HUES64 (cell line): ENCODE data around the gene CDC34.

ENCODE experiments used
- H3K27ac ChIP-seq: 2 replicates; pipeline ENCODE4 v1.7.0; 2013; ENCODE audit warnings: low read depth, low read length, inconsistent platforms
- H3K27me3 ChIP-seq: 2 replicates; pipeline ENCODE4 v1.6.1; 2013; ENCODE audit warnings: mild to moderate bottlenecking, low read length; ENCODE audit not compliant: insufficient read depth
- H3K36me3 ChIP-seq: 2 replicates; pipeline ENCODE4 v1.6.1; 2013; ENCODE audit warnings: mild to moderate bottlenecking, low read length; ENCODE audit not compliant: insufficient read depth
- H3K4me1 ChIP-seq: 2 replicates; pipeline ENCODE4 v1.6.1; 2013; ENCODE audit warnings: mild to moderate bottlenecking, low read length, moderate library complexity; ENCODE audit not compliant: insufficient read depth
- H3K4me3 ChIP-seq: 2 replicates; pipeline ENCODE4 v1.5.1; 2013; ENCODE audit warnings: mild to moderate bottlenecking, low read length, moderate library complexity
- H3K9ac ChIP-seq: 2 replicates; pipeline ENCODE4 v1.6.1; 2013; ENCODE audit warnings: mild to moderate bottlenecking, low read depth, low read length
- H3K9me3 ChIP-seq: 2 replicates; pipeline ENCODE4 v1.6.1; 2013; ENCODE audit warnings: low read depth, low read length; ENCODE audit not compliant: insufficient read depth
- WGBS: fragments of 150-250, 120-280 bp; methylation state at CpG from one replicate; pipeline ENCODE4 v1.1.7; 2013; ENCODE audit warnings: missing lambda C conversion rate; 5-methylcytosine and 5-hydroxymethylcytosine counted together

Gene CDC34

DNA sequence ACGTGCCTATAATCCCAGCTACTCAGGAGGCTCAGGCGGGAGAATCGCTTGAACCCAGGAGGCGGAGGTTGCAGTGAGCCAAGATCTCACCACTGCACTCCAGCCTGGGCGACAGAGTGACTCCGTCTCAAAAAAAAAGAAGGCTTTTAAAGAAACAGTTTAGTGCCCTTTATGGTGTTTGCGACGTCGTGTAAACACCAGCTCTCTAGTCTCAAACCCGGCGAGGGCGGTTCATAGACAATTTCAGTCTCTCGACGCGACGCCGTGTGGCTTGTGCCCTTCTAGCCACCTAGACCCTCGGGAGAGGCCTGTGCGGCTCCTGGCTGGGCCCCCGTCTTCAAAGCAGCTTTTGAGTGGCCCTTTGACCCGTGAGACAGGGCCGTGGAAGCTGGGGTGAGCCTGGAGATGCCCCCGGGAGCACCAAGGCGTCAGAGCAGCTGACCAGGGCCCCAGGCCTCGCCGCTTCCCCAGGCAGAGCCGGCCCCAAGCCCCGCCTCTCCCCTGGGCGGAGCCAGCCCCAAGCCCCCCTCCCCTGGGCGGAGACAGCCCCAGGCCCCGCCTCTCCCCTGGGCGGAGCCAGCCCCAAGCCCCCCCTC lies 40.3 kb upstream of the CDC34 start:
- no peaks in the 10 kb centered on the region for H3K36me3 ChIP-seq
- H3K4me1 ChIP-seq, result no peaks in the 10 kb centered on the region; the same call in 1 of the 2 replicates
- 86% methylated on average over 29 of the region's 32 CpGs for WGBS
- no peak overlapping the region for H3K9ac ChIP-seq
- peaks cover 3% of the 10 kb centered on the region for H3K27me3 ChIP-seq
- no peak overlapping the region for H3K27ac ChIP-seq
- no peak overlapping the region for H3K4me3 ChIP-seq
- no peaks in the 10 kb centered on the region for H3K9me3 ChIP-seq

DNA sequence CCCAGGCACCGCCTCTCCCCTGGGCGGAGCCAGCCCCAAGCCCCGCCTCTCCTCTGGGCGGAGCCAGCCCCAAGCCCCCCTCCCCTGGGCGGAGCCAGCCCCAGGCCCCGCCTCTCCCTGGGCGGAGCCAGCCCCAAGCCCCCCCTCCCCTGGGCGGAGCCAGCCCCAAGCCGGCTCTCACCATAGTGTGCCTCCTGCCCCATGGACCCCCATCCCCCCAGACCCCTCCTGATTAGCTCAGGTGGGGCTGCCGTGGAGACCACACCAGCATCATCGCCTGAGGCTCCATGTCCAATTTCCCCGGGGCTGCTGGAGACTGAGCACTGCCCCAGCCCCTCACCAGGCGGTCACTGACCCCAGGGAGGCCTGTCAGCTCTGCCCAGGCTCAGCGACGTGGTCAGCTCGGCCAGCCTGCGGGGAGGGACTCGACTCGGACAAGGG lies 39.4 kb upstream of the CDC34 start:
- WGBS, result 83% methylated on average over 15 of the region's 19 CpGs
- Histone ChIP-seq H3K9me3 (no peaks in the 10 kb centered on the region), H3K4me1 (no peaks in the 10 kb centered on the region), H3K4me3 (no peak overlapping the region), H3K9ac (no peak overlapping the region), H3K27ac (no peak overlapping the region), H3K36me3 (no peaks in the 10 kb centered on the region), H3K27me3 (peaks cover 5% of the 10 kb centered on the region)

- Histone ChIP-seq H3K4me1 (no peaks in the 10 kb centered on the region), H3K9ac (no peak overlapping the region), H3K27me3 (peaks cover 18% of the 10 kb centered on the region), H3K4me3 (no peak overlapping the region), H3K36me3 (no peaks in the 10 kb centered on the region), H3K27ac (no peak overlapping the region), H3K9me3 (no peaks in the 10 kb centered on the region)
- WGBS, result 81% methylated on average over 22 of the region's 23 CpGs
Observed at GRCh38 chr19:493391-494170, 38.0 kb upstream of the CDC34 start.

DNA sequence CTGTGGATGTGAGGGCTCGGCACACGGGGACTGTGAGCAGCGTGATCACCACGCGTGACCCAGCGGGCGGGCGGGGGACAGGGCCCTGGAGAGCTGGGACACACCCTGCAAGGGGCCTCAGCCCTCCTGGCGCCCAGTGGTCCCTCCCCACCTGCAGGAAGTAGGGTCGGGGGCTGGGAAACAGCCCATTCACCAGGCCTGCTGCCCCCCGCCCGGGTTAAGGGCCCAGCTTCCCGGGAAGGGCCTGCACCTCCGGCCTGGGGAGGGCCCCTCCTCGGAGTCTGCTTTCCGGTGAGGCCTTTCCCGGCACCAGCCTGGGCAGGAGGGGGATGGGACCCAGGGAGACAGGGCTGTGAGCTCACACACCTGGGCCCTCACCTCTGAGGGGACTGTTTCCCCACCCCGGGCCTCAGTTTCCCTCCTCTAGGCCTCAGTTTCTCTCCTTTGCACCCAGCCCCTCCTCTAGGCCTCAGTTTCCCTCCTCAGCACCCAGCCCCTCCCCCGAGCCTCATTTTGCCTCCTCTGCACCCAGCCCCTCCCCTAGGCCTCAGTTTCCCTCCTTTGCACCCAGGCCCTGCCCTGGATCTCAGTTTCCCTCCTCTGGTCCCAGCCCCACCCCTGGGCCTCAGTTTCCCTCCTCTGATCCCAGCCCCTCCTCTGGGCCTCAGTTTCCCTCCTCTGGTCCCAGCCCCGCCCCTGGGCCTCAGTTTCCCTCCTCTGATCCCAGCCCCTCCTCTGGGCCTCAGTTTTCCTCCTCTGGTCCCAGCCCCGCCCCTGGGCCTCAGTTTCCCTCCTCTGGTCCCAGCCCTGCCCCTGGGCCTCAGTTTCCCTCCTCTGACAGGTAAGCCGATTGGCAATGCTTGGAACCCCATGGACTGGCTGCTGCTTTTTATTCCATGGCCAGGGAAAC lies 37.1 kb upstream of the CDC34 start:
- Histone ChIP-seq H3K4me3 (no peak overlapping the region), H3K4me1 (no peaks in the 10 kb centered on the region)

GRCh38 chr19:495081-495401 lies 36.5 kb upstream of the CDC34 start:
- Histone ChIP-seq H3K27me3 (peaks cover 31% of the 10 kb centered on the region), H3K9ac (no peak overlapping the region), H3K9me3 (no peaks in the 10 kb centered on the region), H3K27ac (no peak overlapping the region), H3K36me3 (no peaks in the 10 kb centered on the region), H3K4me3 (no peak overlapping the region), H3K4me1 (no peaks in the 10 kb centered on the region)
- 73% methylated on average over 10 of the region's 10 CpGs for WGBS

More for the DNA sequence above, 37.1 kb upstream of the CDC34 start:
- no peaks in the 10 kb centered on the region for H3K9me3 ChIP-seq
- peaks cover 26% of the 10 kb centered on the region for H3K27me3 ChIP-seq
- no peak overlapping the region for H3K9ac ChIP-seq
- WGBS, result 68% methylated on average over 22 of the region's 22 CpGs
- H3K27ac ChIP-seq, result no peak overlapping the region
- H3K36me3 ChIP-seq, result no peaks in the 10 kb centered on the region

DNA sequence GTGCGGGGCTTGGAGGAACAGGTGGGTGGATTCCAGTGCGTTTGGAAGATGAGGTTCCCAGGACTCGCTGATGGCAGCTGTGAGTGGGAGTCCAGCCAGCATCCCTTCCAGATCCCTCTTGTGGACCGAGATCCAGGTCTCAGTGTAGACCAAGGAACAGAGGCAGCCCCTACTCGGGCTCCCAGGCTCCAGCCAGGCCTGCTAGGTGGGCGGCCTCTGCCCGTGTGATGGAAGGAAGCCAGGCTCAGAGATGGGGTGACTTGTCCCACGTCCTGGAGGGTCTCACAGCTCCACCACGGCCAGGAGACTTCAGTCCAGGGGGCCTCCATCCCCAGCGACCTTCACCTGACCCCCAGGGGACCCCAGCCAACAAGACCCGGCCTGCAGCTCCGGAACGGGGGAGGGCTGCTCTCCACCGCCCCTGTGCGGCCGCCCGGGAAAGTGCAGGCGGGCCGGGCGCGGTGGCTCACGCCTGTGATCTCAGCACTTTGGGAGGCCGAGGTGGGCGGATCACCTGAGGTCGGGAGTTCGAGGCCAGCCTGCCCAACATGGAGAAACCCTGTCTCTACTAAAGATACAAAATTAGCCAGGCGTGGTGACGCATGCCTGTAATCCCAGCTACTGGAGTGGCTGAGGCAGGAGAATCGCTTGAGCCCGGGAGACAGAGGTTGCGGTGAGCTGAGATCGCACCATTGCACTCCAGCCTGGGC lies 36.0 kb upstream of the CDC34 start:
- Histone ChIP-seq H3K27ac (no peak overlapping the region), H3K36me3 (no peaks in the 10 kb centered on the region), H3K9ac (no peak overlapping the region), H3K4me1 (no peaks in the 10 kb centered on the region), H3K27me3 (peaks cover 32% of the 10 kb centered on the region), H3K4me3 (peak overlapping the region; percentile 32; the same call in 1 of the 2 replicates), H3K9me3 (no peaks in the 10 kb centered on the region)
- WGBS, result 39% methylated on average over 32 of the region's 32 CpGs

DNA sequence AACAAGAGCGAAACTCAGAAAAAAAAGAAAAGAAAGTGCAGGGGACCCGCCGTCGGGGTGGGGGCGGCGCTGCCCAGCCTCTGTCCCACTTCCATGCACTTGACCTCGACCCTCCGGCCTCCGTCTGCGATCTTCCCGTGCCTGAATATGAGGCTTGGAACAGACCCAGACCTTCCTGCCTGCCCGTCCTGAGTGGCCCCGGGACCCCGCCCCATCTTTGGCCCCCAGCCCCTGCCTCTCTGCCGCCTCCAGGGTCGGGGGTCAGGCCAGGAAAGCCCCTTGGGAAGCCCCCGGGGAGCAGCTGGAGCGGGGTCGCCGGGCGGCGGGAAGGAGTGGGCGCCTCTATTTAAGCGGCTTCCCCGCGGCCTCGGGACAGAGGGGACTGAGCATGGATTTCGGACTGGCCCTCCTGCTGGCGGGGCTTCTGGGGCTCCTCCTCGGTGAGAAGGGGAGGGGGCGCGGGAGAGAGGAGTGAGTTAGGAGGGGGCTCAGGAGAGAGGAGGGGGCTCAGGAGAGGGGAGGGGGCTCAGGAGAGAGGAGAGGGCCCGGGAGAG lies 35.4 kb upstream of the CDC34 start, which contains the start of gene MADCAM1:
TSS of gene MADCAM1 (plus strand) at position 375 of the 554 bp plus-strand sequence. CDS start at position 389, 14 bp downstream.
- H3K4me3 ChIP-seq, result peak within 1 kb of the TSS; percentile 54
- H3K9me3 ChIP-seq, result no peaks in the 10 kb centered on the region
- 40% methylated on average over 33 of the region's 33 CpGs for WGBS
- H3K9ac ChIP-seq, result no peak within 1 kb of the TSS
- no peaks in the 10 kb centered on the region for H3K4me1 ChIP-seq
- no peaks in the 10 kb centered on the region for H3K36me3 ChIP-seq
- peaks cover 32% of the 10 kb centered on the region for H3K27me3 ChIP-seq
- no peak within 1 kb of the TSS for H3K27ac ChIP-seq

- H3K27ac ChIP-seq, result no peak overlapping the region
- peaks cover 32% of the 10 kb centered on the region for H3K27me3 ChIP-seq
- WGBS, result 11% methylated on average over 11 of the region's 18 CpGs
- no peaks in the 10 kb centered on the region for H3K36me3 ChIP-seq
- no peaks in the 10 kb centered on the region for H3K4me1 ChIP-seq
- no peaks in the 10 kb centered on the region for H3K9me3 ChIP-seq
- H3K9ac ChIP-seq, result no peak overlapping the region
- H3K4me3 ChIP-seq, result peak overlapping the region; percentile 54; the same call in 1 of the 2 replicates
Observed at GRCh38 chr19:496986-497385, 34.6 kb upstream of the CDC34 start.

- H3K36me3 ChIP-seq, result no peaks in the 10 kb centered on the region
- 3% methylated on average over 36 of the region's 36 CpGs for WGBS
- H3K27ac ChIP-seq, result no peak overlapping the region
- H3K4me3 ChIP-seq, result peak overlapping the region; percentile 54
- H3K9me3 ChIP-seq, result no peaks in the 10 kb centered on the region
- no peaks in the 10 kb centered on the region for H3K4me1 ChIP-seq
- no peak overlapping the region for H3K9ac ChIP-seq
- H3K27me3 ChIP-seq, result peaks cover 32% of the 10 kb centered on the region
Observed at GRCh38 chr19:497491-497868, 34.1 kb upstream of the CDC34 start.

- Histone ChIP-seq H3K27me3 (peaks cover 32% of the 10 kb centered on the region), H3K4me3 (peak overlapping the region; percentile 54), H3K4me1 (no peaks in the 10 kb centered on the region), H3K9me3 (no peaks in the 10 kb centered on the region), H3K9ac (no peak overlapping the region), H3K27ac (no peak overlapping the region), H3K36me3 (no peaks in the 10 kb centered on the region)
- WGBS, result 14% methylated on average over 50 of the region's 50 CpGs
Observed at GRCh38 chr19:497869-498510, 33.6 kb upstream of the CDC34 start.
